K562 (cell line): Measurements from ENCODE around the gene FGF22. TPM values are rescaled to one million over a fixed set of nuclear protein-coding genes. Genes with fewer than 3 reads are reported as not detected.

Experiments used
- DNMT1 ChIP-seq: fragments of 450-650 bp; IDR thresholded peaks from 2 replicates; pipeline ENCODE4 v1.6.1; 2016; ENCODE audit warnings: antibody characterized with exemption, mild to moderate bottlenecking
- MAZ ChIP-seq, 2 experiments: fragments of 450-650 bp in 1 of 2; sonication (generic) in 1 of 2; formaldehyde crosslinking; IDR thresholded peaks in 1 of 2; conservative IDR thresholded peaks in 1 of 2; 2 replicates each; pipeline versions ENCODE4 v1.4.0 to v1.5.0; 2020; ENCODE audit warnings: mild to moderate bottlenecking in 1 of 2, missing genetic modification reagents in 1 of 2
- MTA3 ChIP-seq: fragments of 450-650 bp; formaldehyde crosslinking; IDR thresholded peaks from 2 replicates; pipeline ENCODE4 v1.6.1; 2017; ENCODE audit warnings: mild to moderate bottlenecking, borderline replicate concordance
- NR3C1 ChIP-seq: sonication (generic); formaldehyde crosslinking; IDR thresholded peaks from 2 replicates; pipeline ENCODE4 v1.8.1; 2022; ENCODE audit warnings: missing genetic modification reagents
- PATZ1 ChIP-seq: fragments of 250-450 bp; sonication (Bioruptor Pico); IDR thresholded peaks from 2 replicates; pipeline ENCODE4 v1.5.0; 2020; ENCODE audit warnings: mild to moderate bottlenecking, borderline replicate concordance
- PRPF4 ChIP-seq: fragments of 200-400 bp; formaldehyde crosslinking; IDR thresholded peaks from one replicate; pipeline ENCODE4 v1.6.1; 2017; ENCODE audit warnings: low read length, low read depth, mild to moderate bottlenecking; ENCODE audit not compliant: insufficient read depth, poor library complexity, severe bottlenecking
- TBP ChIP-seq: optimal IDR thresholded peaks from 2 replicates; pipeline ENCODE3; 2011; ENCODE audit warnings: low read depth, low read length, improper control_type of control experiment
- ZBTB40 ChIP-seq, 2 experiments: fragments of 450-650 bp in 1 of 2; sonication (generic) in 1 of 2; formaldehyde crosslinking in 1 of 2; IDR thresholded peaks; 2 replicates each; pipeline versions ENCODE4 v1.7.1 to v1.9.0; 2016 to 2022; ENCODE audit warnings: inconsistent platforms in 1 of 2, mild to moderate bottlenecking in 1 of 2, missing genetic modification reagents in 1 of 2
- ZNF668 ChIP-seq: fragments of 250-450 bp; sonication (Bioruptor Pico); IDR thresholded peaks from 2 replicates; pipeline ENCODE4 v1.8.0; 2022; ENCODE audit warnings: mild to moderate bottlenecking, inconsistent platforms
- polyA plus RNA-seq, 8 experiments: library from polyadenylated mRNA; depleted of rRNA in 4 of 8; stranded (reverse) in 5 of 8; unstranded in 3 of 8; fragments of >200 nt; fragmentation: Nextera tagmentation in 2 of 8; fragmentation: Illumina TruSeq in 1 of 8; extraction: Ambion mirVana in 2 of 8; extraction: Trizol in 1 of 8; gene quantifications; 2 replicates each; pipeline versions ENCODE4 v1.2.1 to v1.2.3, GENCODE V29; 2011 to 2014; ENCODE audit warnings: inconsistent platforms in 1 of 8, missing spikeins in 1 of 8
- total RNA-seq, 7 experiments: library from RNA; depleted of rRNA in 6 of 7; stranded (reverse); fragments of >200 nt in 6 of 7; fragmentation: Illumina TruSeq in 2 of 7; extraction: Trizol in 2 of 7; gene quantifications; 2 replicates each; pipeline versions ENCODE4 v1.2.1 to v1.2.3, GENCODE V29; 2011 to 2021; ENCODE audit warnings: low replicate concordance in 1 of 7
- TF ChIP-seq, protein P1 (sequence below): fragments of 250-450 bp; sonication (Bioruptor Pico); IDR thresholded peaks from 2 replicates; pipeline ENCODE4 v1.4.0; 2020; ENCODE audit warnings: mild to moderate bottlenecking

The FGF22 gene
- total and polyA plus RNA-seq, 9 of the 15 experiments (the other 6 are each of a cell fraction or from before 2014, with no cell fraction given), result 0.14 to 2.2 (median 0.86) TPM; not detected in 4

GRCh38 chr19:662962-663681, 23.4 kb downstream of the FGF22 start, which contains the start of gene RNF126 (continued):
- peak in 1 of 2 experiments; percentile 68; a peak in 3 of 4 replicates for TF ChIP-seq MAZ (CRISPR knock-in tag; conservative IDR thresholded peaks at IDR 0.05 in 1 of 2, IDR thresholded peaks at IDR 0.05 in 1 of 2)
- TF ChIP-seq DNMT1, result no peak
- no peak for TF ChIP-seq ZNF668 (CRISPR knock-in tag)
- TF ChIP-seq TBP, result no peak
- TF ChIP-seq PATZ1 (CRISPR knock-in tag), result no peak
- TF ChIP-seq NR3C1 (CRISPR knock-in tag), result peak; percentile 5; the same call in 1 of the 2 replicates
- TF ChIP-seq, protein P1, sequence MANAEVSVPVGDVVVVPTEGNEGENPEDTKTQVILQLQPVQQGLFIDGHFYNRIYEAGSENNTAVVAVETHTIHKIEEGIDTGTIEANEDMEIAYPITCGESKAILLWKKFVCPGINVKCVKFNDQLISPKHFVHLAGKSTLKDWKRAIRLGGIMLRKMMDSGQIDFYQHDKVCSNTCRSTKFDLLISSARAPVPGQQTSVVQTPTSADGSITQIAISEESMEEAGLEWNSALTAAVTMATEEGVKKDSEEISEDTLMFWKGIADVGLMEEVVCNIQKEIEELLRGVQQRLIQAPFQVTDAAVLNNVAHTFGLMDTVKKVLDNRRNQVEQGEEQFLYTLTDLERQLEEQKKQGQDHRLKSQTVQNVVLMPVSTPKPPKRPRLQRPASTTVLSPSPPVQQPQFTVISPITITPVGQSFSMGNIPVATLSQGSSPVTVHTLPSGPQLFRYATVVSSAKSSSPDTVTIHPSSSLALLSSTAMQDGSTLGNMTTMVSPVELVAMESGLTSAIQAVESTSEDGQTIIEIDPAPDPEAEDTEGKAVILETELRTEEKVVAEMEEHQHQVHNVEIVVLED (CRISPR knock-in tag), result peak; percentile 99
- peak; percentile 86; the same call in 1 of the 2 replicates for TF ChIP-seq MTA3
- TF ChIP-seq PRPF4, result peak; percentile 50
- TF ChIP-seq ZBTB40 (IDR thresholded peaks at IDR 0.05), result 0 out of 2 replicates have a peak, but pooled peaks have one; percentile 15
- TF ChIP-seq ZBTB40 (CRISPR knock-in tag; IDR thresholded peaks at IDR 0.05), result no peak
